Breast epithelium (tissue), 3 donors: Measurements from ENCODE around the gene TMEM178B.

ENCODE experiments used
- CTCF ChIP-seq, 3 donors: fragments of 450-650 bp; IDR thresholded peaks; one replicate each; pipeline ENCODE4 v1.5.1; 2016 to 2017; ENCODE audit warnings: antibody characterized with exemption in 3 of 3, mild to moderate bottlenecking in 3 of 3, moderate library complexity in 3 of 3
- POLR2A ChIP-seq: fragments of 450-650 bp; IDR thresholded peaks from one replicate; pipeline ENCODE4 v1.6.1; 2016; ENCODE audit warnings: antibody characterized with exemption, mild to moderate bottlenecking, moderate library complexity

GRCh38 chr7:141264511-141264910 lies 190.6 kb downstream of the TMEM178B start:
- TF ChIP-seq CTCF (IDR thresholded peaks at IDR 0.05) = no peak
- TF ChIP-seq POLR2A = no peak
